ENCODE data around the gene PCDHB14.
"Not testable (repeated sequence)": the region's sequence is repeated elsewhere in the genome, so short reads cannot be mapped to it uniquely, and the experiment has no call there.

The PCDHB14 gene

GRCh38 chr5:141223112-141223783 is at the start of gene PCDHB14:
Gene PCDHB14 (plus strand): TSS chr5:141223343. CDS start chr5:141223506, 163 bp downstream.
- no peak for DNase-seq

- not testable (repeated sequence) for DNase-seq
Measured at GRCh38 chr5:141174291-141175104, 48.6 kb upstream of the PCDHB14 start.

- no peak for DNase-seq
Measured at GRCh38 chr5:141175933-141176332, 47.2 kb upstream of the PCDHB14 start.

DNA sequence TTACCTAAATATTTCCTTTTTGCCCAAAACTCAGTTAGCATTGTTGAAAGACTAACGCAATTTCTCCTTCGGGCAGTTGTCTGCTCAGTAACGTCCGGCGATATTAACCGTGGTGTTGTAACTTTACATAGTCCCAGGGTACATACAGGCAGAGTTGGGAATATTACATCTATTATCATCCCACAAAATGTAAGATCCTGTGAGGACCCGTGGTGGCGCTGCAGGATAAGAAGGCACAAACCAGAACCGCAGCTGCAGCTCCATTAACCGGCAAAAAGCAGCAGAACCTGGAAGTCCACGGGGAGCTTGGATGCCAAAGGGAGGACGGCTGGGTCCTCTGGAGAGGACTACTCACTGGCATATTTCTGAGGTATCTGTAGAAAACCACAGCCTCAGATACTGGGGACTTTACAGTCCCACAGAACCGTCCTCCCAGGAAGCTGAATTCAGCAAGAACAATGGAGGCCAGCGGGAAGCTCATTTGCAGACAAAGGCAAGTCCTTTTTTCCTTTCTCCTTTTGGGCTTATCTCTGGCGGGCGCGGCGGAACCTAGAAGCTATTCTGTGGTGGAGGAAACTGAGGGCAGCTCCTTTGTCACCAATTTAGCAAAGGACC is 45.5 kb upstream of the PCDHB14 start, which contains the start of gene PCDHB8:
TSS of gene PCDHB8 (plus strand) at position 214 of the 615 bp plus-strand sequence. CDS start at position 459, 245 bp downstream.
- DNase-seq = peak; percentile 6

DNA sequence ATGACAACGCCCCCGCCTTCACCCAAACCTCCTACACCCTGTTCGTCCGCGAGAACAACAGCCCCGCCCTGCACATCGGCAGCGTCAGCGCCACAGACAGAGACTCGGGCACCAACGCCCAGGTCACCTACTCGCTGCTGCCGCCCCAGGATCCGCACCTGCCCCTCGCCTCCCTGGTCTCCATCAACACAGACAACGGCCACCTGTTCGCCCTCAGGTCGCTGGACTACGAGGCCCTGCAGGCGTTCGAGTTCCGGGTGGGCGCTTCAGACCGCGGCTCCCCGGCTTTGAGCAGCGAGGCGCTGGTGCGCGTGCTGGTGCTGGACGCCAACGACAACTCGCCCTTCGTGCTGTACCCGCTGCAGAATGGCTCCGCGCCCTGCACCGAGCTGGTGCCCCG is 43.8 kb upstream of the PCDHB14 start:
- not testable (repeated sequence) for DNase-seq

- DNase-seq = not testable (repeated sequence)
Measured at GRCh38 chr5:141179876-141180275, 43.3 kb upstream of the PCDHB14 start.

DNA sequence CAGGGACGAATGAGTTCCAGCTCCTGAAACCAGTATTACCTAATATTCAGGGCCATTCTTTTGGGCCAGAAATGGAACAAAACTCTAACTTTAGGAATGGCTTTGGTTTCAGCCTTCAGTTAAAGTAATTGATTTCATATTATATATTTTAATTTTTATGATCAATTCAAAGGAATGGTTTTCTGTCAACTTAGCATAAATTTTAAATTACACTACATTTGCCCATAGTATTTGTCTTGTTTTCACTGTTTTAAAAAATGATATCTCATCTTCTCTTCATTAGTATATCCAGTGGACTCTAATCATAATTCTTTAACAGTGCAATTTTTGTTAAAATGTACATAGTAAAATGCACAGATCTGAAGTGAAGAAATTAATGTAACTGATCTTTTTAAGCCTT is 42.8 kb upstream of the PCDHB14 start:
- no peak for DNase-seq

DNA sequence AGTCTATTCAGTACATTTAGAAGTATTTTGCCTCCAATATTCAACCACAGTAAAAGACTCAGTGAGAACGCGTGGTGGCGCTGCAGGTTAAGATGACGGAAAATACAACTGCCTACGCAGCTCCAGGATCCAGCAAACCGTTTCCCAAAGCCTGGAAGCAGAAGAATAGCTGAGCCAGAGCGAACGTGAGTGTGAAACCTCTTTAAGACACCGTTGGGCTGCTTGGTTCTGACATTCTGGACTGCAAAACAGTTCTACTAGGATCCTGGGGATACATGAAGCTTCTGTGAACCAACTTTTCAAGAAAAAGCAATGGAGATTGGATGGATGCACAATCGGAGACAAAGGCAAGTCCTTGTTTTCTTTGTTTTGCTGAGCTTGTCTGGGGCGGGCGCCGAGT is 40.9 kb upstream of the PCDHB14 start, which contains the start of gene PCDHB16:
TSS of gene PCDHB16 (plus strand) at position 140 of the 400 bp plus-strand sequence. CDS start at position 313, 173 bp downstream.
- no peak for DNase-seq

- DNase-seq = not testable (repeated sequence)
Measured at GRCh38 chr5:141184117-141184855, 38.9 kb upstream of the PCDHB14 start.

- DNase-seq = no peak
Measured at GRCh38 chr5:141186897-141187512, 36.1 kb upstream of the PCDHB14 start, which contains the start of gene PCDHB9. Gene PCDHB9 (plus strand): TSS chr5:141187161. CDS start chr5:141187319, 158 bp downstream.

DNA sequence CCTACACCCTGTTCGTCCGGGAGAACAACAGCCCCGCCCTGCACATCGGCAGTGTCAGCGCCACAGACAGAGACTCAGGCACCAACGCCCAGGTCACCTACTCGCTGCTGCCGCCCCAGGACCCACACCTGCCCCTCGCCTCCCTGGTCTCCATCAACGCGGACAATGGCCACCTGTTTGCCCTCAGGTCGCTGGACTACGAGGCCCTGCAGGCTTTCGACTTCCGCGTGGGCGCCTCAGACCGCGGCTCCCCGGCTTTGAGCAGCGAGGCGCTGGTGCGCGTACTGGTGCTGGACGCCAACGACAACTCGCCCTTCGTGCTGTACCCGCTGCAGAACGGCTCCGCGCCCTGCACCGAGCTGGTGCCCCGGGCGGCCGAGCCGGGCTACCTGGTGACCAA is 34.5 kb upstream of the PCDHB14 start:
- DNase-seq = not testable (repeated sequence)

DNA sequence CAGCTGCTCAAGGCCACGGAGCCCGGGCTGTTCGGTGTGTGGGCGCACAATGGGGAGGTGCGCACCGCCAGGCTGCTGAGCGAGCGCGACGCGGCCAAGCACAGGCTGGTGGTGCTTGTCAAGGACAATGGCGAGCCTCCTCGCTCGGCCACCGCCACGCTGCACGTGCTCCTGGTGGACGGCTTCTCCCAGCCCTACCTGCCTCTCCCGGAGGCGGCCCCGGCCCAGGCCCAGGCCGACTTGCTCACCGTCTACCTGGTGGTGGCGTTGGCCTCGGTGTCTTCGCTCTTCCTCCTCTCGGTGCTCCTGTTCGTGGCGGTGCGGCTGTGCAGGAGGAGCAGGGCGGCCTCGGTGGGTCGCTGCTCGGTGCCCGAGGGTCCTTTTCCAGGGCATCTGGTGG is 34.0 kb upstream of the PCDHB14 start:
- DNase-seq = not testable (repeated sequence)

DNA sequence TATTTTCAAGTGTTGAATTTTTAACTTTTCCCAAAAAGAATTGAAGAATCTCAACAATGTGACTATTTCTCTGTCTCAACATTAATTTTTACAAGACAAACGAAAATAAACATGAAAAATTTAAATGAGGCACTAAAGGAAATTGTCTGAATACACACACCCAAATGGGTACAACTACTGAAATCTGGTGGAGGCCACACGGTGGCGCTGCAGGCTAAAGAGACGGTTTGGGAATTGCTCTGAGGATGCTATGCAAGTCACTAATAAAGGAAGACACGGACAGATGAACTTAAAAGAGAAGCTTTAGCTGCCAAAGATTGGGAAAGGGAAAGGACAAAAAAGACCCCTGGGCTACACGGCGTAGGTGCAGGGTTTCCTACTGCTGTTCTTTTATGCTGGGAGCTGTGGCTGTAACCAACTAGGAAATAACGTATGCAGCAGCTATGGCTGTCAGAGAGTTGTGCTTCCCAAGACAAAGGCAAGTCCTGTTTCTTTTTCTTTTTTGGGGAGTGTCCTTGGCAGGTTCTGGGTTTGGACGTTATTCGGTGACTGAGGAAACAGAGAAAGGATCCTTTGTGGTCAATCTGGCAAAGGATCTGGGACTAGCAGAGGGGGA is 30.9 kb upstream of the PCDHB14 start, which contains the start of gene PCDHB10:
TSS of gene PCDHB10 (plus strand) at position 244 of the 616 bp plus-strand sequence. CDS start at position 444, 200 bp downstream.
- no peak for DNase-seq

DNA sequence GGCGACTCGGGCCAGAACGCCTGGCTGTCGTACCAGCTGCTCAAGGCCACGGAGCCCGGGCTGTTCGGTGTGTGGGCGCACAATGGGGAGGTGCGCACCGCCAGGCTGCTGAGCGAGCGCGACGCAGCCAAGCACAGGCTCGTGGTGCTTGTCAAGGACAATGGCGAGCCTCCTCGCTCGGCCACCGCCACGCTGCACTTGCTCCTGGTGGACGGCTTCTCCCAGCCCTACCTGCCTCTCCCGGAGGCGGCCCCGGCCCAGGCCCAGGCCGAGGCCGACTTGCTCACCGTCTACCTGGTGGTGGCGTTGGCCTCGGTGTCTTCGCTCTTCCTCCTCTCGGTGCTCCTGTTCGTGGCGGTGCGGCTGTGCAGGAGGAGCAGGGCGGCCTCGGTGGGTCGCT is 28.8 kb upstream of the PCDHB14 start:
- DNase-seq = not testable (repeated sequence)

GRCh38 chr5:141196363-141196762 is 26.8 kb upstream of the PCDHB14 start:
- DNase-seq = no peak

DNA sequence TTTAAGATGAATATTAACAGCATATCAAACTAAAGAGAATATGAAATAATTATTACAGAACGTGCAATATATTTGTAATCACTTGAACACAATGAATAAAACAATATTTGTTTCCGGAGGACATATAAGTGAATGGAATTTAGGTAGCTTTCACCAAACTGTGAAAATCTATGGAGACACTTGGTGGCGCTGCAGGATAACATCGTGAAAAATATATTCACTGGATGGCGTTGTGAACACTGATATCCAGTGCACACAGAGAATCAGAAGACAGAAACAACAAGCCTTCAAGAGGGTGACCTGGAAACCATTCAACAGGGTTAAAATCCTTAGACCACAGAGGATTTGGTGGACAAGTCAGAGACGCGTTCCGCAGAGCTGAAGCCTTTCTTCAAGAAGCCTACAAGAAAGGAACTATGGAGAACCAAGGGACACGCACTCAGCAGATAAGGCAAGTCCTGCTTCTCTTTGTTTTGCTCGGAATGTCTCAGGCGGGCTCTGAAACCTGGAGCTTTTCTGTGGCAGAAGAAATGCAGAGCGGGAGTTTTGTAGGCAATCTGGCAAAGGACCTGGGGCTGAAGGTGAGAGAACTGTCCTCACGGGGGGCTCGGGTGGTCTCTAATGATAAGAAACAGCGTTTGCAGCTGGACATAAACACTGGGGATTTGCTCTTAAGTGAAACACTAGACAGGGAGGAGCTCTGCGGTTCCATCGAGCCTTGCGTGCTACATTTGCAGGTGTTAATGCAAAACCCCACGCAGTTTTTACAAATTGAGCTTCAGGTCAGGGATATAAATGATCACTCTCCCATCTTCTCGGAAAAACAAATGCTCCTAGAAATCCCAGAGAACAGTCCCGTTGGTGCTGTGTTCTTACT is 23.5 kb upstream of the PCDHB14 start, which contains the start of gene PCDHB11:
TSS of gene PCDHB11 (plus strand) at position 269 of the 877 bp plus-strand sequence. CDS start at position 417, 148 bp downstream.
- peak; percentile 33 for DNase-seq

DNA sequence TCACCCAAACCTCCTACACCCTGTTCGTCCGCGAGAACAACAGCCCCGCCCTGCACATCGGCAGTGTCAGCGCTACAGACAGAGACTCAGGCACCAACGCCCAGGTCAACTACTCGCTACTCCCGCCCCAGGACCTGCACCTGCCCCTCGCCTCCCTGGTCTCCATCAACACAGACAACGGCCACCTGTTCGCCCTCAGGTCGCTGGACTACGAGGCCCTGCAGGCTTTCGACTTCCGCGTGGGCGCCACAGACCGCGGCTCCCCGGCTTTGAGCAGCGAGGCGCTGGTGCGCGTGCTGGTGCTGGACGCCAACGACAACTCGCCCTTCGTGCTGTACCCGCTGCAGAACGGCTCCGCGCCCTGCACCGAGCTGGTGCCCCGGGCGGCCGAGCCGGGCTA is 22.0 kb upstream of the PCDHB14 start:
- DNase-seq = not testable (repeated sequence)

- not testable (repeated sequence) for DNase-seq
Measured at GRCh38 chr5:141201646-141202045, 21.5 kb upstream of the PCDHB14 start.

DNA sequence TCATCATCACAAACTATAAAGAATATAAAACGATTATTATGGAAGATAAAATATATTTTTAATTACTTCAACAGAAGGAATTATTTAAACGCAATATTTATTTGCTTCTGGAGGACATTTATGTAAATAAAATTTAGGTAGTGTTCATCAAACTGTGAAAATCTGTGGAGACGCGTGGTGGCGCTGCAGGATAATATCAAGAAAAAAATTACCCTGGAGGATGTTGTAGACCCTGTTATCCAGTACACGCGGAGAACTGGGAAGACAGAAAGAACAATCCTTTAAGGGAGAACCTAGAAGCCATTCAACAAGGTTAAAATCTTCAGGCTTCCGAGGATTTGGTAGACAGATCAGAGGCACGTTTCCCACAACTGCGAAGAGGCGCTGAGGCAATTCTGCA is 14.7 kb upstream of the PCDHB14 start, which contains the start of gene PCDHB12:
TSS of gene PCDHB12 (plus strand) at position 242 of the 400 bp plus-strand sequence. CDS start 189 bp downstream, outside the sequence.
- no peak for DNase-seq

GRCh38 chr5:141210281-141210680 is 12.9 kb upstream of the PCDHB14 start:
- DNase-seq = not testable (repeated sequence)

All from NCI-H510A treated with DMSO at 0.1 percent for 48 hours (cell line).